IMR-90 (cell line): ENCODE data around the gene STAC2. TPM values are rescaled to one million over a fixed set of nuclear protein-coding genes. Genes with fewer than 3 reads are reported as not detected.

Experiments used
- ATAC-seq: fragments of 200-7000 bp; cut with Tn5 transposase; 2 replicates; pipeline ENCODE4 v1.9.1; 2020; ENCODE audit warnings: low read depth, mild to moderate bottlenecking, moderate library complexity
- BruUV-seq: library from RNA; stranded (reverse); fragments of 400-500 nt; replicated peaks from 2 replicates; lab custom pipeline; 2021; lab: Mats Ljungman, UMichigan
- CTCF ChIA-PET: fragments of 300-600 bp; formaldehyde crosslinking; extraction: SDS; loops from one replicate; lab custom pipeline; 2021; ENCODE audit warnings: antibody characterized with exemption; lab: Yijun Ruan, JAX
- POLR2A ChIA-PET: fragments of 300-600 bp; sonication (Branson Sonifier 250); formaldehyde crosslinking; loops from one replicate; lab custom pipeline; 2022; ENCODE audit warnings: antibody characterized with exemption; ENCODE audit not compliant: unreplicated experiment; lab: Charles Lee
- DNase-seq: peaks from one replicate; pipeline ENCODE4 v3.0.0; 2013
- H2AFZ ChIP-seq: replicated peaks from 2 replicates; pipeline ENCODE3; 2013; ENCODE audit warnings: low read length, mild to moderate bottlenecking; ENCODE audit not compliant: poor library complexity
- H2AK5ac ChIP-seq: 2 replicates; pipeline ENCODE4 v1.6.1; 2013; ENCODE audit warnings: low read depth, low read length, inconsistent platforms
- H2AK9ac ChIP-seq: replicated peaks from 2 replicates; pipeline ENCODE3; 2013; ENCODE audit warnings: mild to moderate bottlenecking, low read depth, low read length, moderate library complexity; ENCODE audit not compliant: poor library complexity
- H2BK120ac ChIP-seq: 2 replicates; pipeline ENCODE4 v1.6.1; 2013; ENCODE audit warnings: low read depth, low read length, inconsistent platforms
- H2BK15ac ChIP-seq: 3 replicates; pipeline ENCODE4 v1.6.1; 2013; ENCODE audit warnings: low read depth, low read length, inconsistent platforms
- H2BK20ac ChIP-seq: 2 replicates; pipeline ENCODE4 v1.6.1; 2013; ENCODE audit warnings: low read depth, mild to moderate bottlenecking, inconsistent platforms, low read length, moderate library complexity
- H2BK5ac ChIP-seq: 2 replicates; pipeline ENCODE4 v1.6.1; 2013; ENCODE audit warnings: mild to moderate bottlenecking, low read depth, low read length, inconsistent platforms; ENCODE audit not compliant: poor library complexity, severe bottlenecking
- H3K14ac ChIP-seq: replicated peaks from 2 replicates; pipeline ENCODE4 v1.6.1; 2013; ENCODE audit warnings: low read depth, low read length, inconsistent platforms
- H3K18ac ChIP-seq: 2 replicates; pipeline ENCODE4 v1.6.1; 2013; ENCODE audit warnings: low read depth, low read length, control low read depth
- H3K23ac ChIP-seq: 2 replicates; pipeline ENCODE4 v1.6.1; 2013; ENCODE audit warnings: low read depth, low read length, inconsistent platforms
- H3K27ac ChIP-seq: 2 replicates; pipeline ENCODE4 v1.5.1; 2013; ENCODE audit warnings: mild to moderate bottlenecking, control low read depth, low read length; ENCODE audit not compliant: insufficient read depth
- H3K27me3 ChIP-seq: 2 replicates; pipeline ENCODE4 v1.6.1; 2013; ENCODE audit warnings: low read length; ENCODE audit not compliant: control insufficient read depth, insufficient read depth
- H3K36me3 ChIP-seq: 2 replicates; pipeline ENCODE4 v1.6.1; 2013; ENCODE audit warnings: low read length, mixed read lengths; ENCODE audit not compliant: control insufficient read depth, insufficient read depth
- H3K4ac ChIP-seq: 2 replicates; pipeline ENCODE4 v1.6.1; 2013; ENCODE audit warnings: low read depth, low read length, inconsistent platforms
- H3K4me1 ChIP-seq: 2 replicates; pipeline ENCODE4 v1.6.1; 2013; ENCODE audit warnings: low read length, mixed read lengths; ENCODE audit not compliant: control insufficient read depth, insufficient read depth
- H3K4me2 ChIP-seq: 2 replicates; pipeline ENCODE4 v1.6.1; 2013; ENCODE audit warnings: low read depth, mild to moderate bottlenecking, control low read depth, low read length, moderate library complexity
- H3K4me3 ChIP-seq: 2 replicates; pipeline ENCODE4 v1.5.1; 2013; ENCODE audit warnings: low read depth, mild to moderate bottlenecking, control low read depth, low read length, moderate library complexity; ENCODE audit not compliant: insufficient read depth
- H3K56ac ChIP-seq: 2 replicates; pipeline ENCODE4 v1.6.1; 2013; ENCODE audit warnings: low read length, inconsistent platforms; ENCODE audit not compliant: insufficient read depth; ENCODE audit errors: extremely low read depth
- H3K79me1 ChIP-seq, 2 experiments: 2 replicates each; pipeline ENCODE4 v1.6.1; 2013; ENCODE audit warnings: low read length in 2 of 2, inconsistent platforms in 1 of 2, low read depth in 1 of 2
- H3K9ac ChIP-seq: 2 replicates; pipeline ENCODE4 v1.6.1; 2013; ENCODE audit warnings: low read depth, low read length, control low read depth
- H3K9me1 ChIP-seq: 2 replicates; pipeline ENCODE4 v1.6.1; 2013; ENCODE audit warnings: low read length, inconsistent platforms; ENCODE audit not compliant: insufficient read depth
- H3K9me3 ChIP-seq: 2 replicates; pipeline ENCODE4 v1.6.1; 2013; ENCODE audit warnings: low read length; ENCODE audit not compliant: control insufficient read depth, insufficient read depth
- H4K20me1 ChIP-seq: 2 replicates; pipeline ENCODE4 v1.6.1; 2013; ENCODE audit warnings: low read length, inconsistent platforms; ENCODE audit not compliant: insufficient read depth
- H4K5ac ChIP-seq: 2 replicates; pipeline ENCODE4 v1.6.1; 2013; ENCODE audit warnings: mild to moderate bottlenecking, low read depth, low read length, control low read depth
- H4K8ac ChIP-seq, 2 experiments: 2 replicates each; pipeline ENCODE4 v1.6.1; 2013; ENCODE audit warnings: low read depth in 2 of 2, low read length in 2 of 2, control low read depth in 1 of 2, inconsistent platforms in 1 of 2
- H4K91ac ChIP-seq: 2 replicates; pipeline ENCODE4 v1.6.1; 2013; ENCODE audit warnings: low read depth, low read length, inconsistent platforms; ENCODE audit not compliant: insufficient read depth
- BHLHE40 ChIP-seq: fragments of 150-350 bp; IDR thresholded peaks from 2 replicates; pipeline ENCODE4 v1.6.1; 2016; ENCODE audit warnings: mild to moderate bottlenecking, low read depth, low read length
- CEBPB ChIP-seq: IDR thresholded peaks from 2 replicates; pipeline ENCODE4 v1.6.1; 2012; ENCODE audit warnings: low read depth, low read length, improper control_type of control experiment
- CHD1 ChIP-seq: IDR thresholded peaks from 2 replicates; pipeline ENCODE4 v1.6.1; 2012; ENCODE audit warnings: low read depth, low read length, improper control_type of control experiment
- FOS ChIP-seq: fragments of 150-350 bp; IDR thresholded peaks from 2 replicates; pipeline ENCODE4 v1.6.1; 2016; ENCODE audit warnings: low read depth, low read length
- MAFK ChIP-seq: IDR thresholded peaks from 2 replicates; pipeline ENCODE4 v1.6.1; 2012; ENCODE audit warnings: low read depth, low read length, improper control_type of control experiment
- MAZ ChIP-seq: IDR thresholded peaks from 2 replicates; pipeline ENCODE4 v1.6.1; 2012; ENCODE audit warnings: low read depth, mild to moderate bottlenecking, low read length, improper control_type of control experiment, moderate library complexity, borderline replicate concordance
- MXI1 ChIP-seq: IDR thresholded peaks from 2 replicates; pipeline ENCODE4 v1.6.1; 2012; ENCODE audit warnings: low read depth, mild to moderate bottlenecking, low read length, moderate library complexity, borderline replicate concordance
- NFE2L2 ChIP-seq: fragments of 150-350 bp; IDR thresholded peaks from 2 replicates; pipeline ENCODE4 v1.6.1; 2016; ENCODE audit warnings: low read depth, mild to moderate bottlenecking, low read length
- POLR2A ChIP-seq: IDR thresholded peaks from 2 replicates; pipeline ENCODE4 v1.6.1; 2012; ENCODE audit warnings: mild to moderate bottlenecking, low read depth, low read length
- RAD21 ChIP-seq: IDR thresholded peaks from 2 replicates; pipeline ENCODE4 v1.6.1; 2012; ENCODE audit warnings: low read length, improper control_type of control experiment
- RCOR1 ChIP-seq: IDR thresholded peaks from 2 replicates; pipeline ENCODE4 v1.6.1; 2012; ENCODE audit warnings: mild to moderate bottlenecking, low read length, improper control_type of control experiment; ENCODE audit not compliant: insufficient replicate concordance
- RFX5 ChIP-seq: IDR thresholded peaks from 2 replicates; pipeline ENCODE4 v1.8.0; 2012; ENCODE audit warnings: low read depth, mild to moderate bottlenecking, low read length, moderate library complexity
- SMC3 ChIP-seq: fragments of 150-350 bp; IDR thresholded peaks from 2 replicates; pipeline ENCODE4 v1.6.1; 2016; ENCODE audit warnings: low read depth, mild to moderate bottlenecking, antibody characterized with exemption, low read length, moderate library complexity
- WGBS, 2 experiments: methylation state at CpG; one replicate each; pipeline versions ENCODE4 v1.1.5 to v1.1.7; 2013; ENCODE audit warnings: missing lambda C conversion rate in 2 of 2; ENCODE audit not compliant: insufficient read length in 1 of 2; ENCODE audit errors: extremely low coverage in 2 of 2; 5-methylcytosine and 5-hydroxymethylcytosine counted together
- dilution Hi-C: fragments of 300-500 bp; cut with HindIII; formaldehyde crosslinking; loops from one replicate; pipeline ENCODE4 v1.14.3; 2018; ENCODE audit warnings: low sequenced_read_pairs; ENCODE audit not compliant: unreplicated experiment
- in situ Hi-C: fragments of 300-500 bp; cut with MboI; formaldehyde crosslinking; loops from 3 replicates; pipeline ENCODE4 v1.14.3; 2019; ENCODE audit warnings: low sequenced_read_pairs, inconsistent platforms, mixed read lengths
- intact Hi-C: fragments of 100-400 bp; cut with micrococcal nuclease; formaldehyde crosslinking; loops from 2 replicates; pipeline ENCODE4 v1.10.0; 2022
- polyA plus RNA-seq, 3 experiments: library from polyadenylated mRNA; depleted of rRNA; stranded (reverse); fragments of >200 nt; gene quantifications; 2 replicates each; pipeline ENCODE4 v1.2.3, GENCODE V29; 2012; ENCODE audit warnings: low replicate concordance in 1 of 3
- total RNA-seq: library from RNA; depleted of rRNA; stranded (reverse); fragments of >200 nt; gene quantifications from 2 replicates; pipeline ENCODE4 v1.2.3, GENCODE V29; 2012
- TF ChIP-seq, protein P1 (sequence below): conservative IDR thresholded peaks from 2 replicates; pipeline ENCODE4 v1.5.1; 2012; ENCODE audit warnings: mild to moderate bottlenecking, low read depth, low read length, improper control_type of control experiment
- TF ChIP-seq, protein P2 (sequence below): fragments of 150-350 bp; IDR thresholded peaks from 2 replicates; pipeline ENCODE4 v1.6.1; 2016; ENCODE audit warnings: low read depth, mild to moderate bottlenecking, low read length, moderate library complexity, borderline replicate concordance
- TF ChIP-seq, protein P3 (sequence below): fragments of 150-350 bp; IDR thresholded peaks from 2 replicates; pipeline ENCODE4 v1.6.1; 2017; ENCODE audit warnings: mild to moderate bottlenecking, antibody characterized with exemption, low read length, low read depth

Gene STAC2
- total and polyA plus RNA-seq, 2 of the 4 experiments (the other 2 are of a cell fraction): 0.02 TPM; not detected in 1

DNA sequence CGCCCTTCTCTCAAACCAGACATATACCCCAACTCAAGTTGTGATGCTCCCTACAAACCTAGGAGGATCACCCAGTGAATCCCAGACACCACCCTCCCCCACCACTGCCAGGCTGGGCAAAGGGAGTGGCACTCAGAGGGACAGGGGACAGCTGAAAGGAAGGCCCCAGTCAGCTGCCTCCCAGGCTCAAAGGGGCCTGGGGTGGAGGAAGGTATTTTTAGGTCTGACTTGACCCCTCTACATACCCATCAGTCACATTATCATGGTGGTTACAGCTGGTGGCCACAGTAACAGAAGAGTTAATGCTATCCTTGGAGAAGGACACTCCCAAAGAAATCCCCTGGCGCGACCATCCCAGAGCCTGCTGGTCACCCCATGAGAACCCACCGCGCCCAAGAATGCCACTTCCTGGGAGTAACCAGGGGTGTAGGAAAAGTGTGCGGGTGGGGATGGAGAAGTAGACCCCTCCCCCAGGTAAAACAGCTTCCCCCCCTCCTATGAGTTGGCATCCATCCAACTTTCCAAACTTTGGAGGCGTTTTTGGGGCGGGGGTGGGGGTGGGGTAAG is 29.4 kb downstream of the STAC2 start:
- intact Hi-C loops (no loop called here), dilution Hi-C loops (no loop called here)

More for the DNA sequence above, 29.4 kb downstream of the STAC2 start:
- ATAC-seq: no peak
- H4K91ac ChIP-seq: no peak overlapping the region
- no peak for TF ChIP-seq MAFK
- no peak for TF ChIP-seq CEBPB
- TF ChIP-seq FOS: no peak
- TF ChIP-seq, protein P1, sequence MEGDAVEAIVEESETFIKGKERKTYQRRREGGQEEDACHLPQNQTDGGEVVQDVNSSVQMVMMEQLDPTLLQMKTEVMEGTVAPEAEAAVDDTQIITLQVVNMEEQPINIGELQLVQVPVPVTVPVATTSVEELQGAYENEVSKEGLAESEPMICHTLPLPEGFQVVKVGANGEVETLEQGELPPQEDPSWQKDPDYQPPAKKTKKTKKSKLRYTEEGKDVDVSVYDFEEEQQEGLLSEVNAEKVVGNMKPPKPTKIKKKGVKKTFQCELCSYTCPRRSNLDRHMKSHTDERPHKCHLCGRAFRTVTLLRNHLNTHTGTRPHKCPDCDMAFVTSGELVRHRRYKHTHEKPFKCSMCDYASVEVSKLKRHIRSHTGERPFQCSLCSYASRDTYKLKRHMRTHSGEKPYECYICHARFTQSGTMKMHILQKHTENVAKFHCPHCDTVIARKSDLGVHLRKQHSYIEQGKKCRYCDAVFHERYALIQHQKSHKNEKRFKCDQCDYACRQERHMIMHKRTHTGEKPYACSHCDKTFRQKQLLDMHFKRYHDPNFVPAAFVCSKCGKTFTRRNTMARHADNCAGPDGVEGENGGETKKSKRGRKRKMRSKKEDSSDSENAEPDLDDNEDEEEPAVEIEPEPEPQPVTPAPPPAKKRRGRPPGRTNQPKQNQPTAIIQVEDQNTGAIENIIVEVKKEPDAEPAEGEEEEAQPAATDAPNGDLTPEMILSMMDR: no peak
- TF ChIP-seq CHD1: no peak
- no peak for TF ChIP-seq RCOR1
- no peak for TF ChIP-seq MAZ
- TF ChIP-seq MXI1: no peak
- TF ChIP-seq NFE2L2: no peak
- TF ChIP-seq POLR2A: no peak
- TF ChIP-seq BHLHE40: no peak
- TF ChIP-seq RAD21: no peak
- TF ChIP-seq, protein P2, sequence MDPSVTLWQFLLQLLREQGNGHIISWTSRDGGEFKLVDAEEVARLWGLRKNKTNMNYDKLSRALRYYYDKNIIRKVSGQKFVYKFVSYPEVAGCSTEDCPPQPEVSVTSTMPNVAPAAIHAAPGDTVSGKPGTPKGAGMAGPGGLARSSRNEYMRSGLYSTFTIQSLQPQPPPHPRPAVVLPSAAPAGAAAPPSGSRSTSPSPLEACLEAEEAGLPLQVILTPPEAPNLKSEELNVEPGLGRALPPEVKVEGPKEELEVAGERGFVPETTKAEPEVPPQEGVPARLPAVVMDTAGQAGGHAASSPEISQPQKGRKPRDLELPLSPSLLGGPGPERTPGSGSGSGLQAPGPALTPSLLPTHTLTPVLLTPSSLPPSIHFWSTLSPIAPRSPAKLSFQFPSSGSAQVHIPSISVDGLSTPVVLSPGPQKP: no peak
- TF ChIP-seq, protein P3, sequence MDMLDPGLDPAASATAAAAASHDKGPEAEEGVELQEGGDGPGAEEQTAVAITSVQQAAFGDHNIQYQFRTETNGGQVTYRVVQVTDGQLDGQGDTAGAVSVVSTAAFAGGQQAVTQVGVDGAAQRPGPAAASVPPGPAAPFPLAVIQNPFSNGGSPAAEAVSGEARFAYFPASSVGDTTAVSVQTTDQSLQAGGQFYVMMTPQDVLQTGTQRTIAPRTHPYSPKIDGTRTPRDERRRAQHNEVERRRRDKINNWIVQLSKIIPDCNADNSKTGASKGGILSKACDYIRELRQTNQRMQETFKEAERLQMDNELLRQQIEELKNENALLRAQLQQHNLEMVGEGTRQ: no peak
- no peak for TF ChIP-seq RFX5
- TF ChIP-seq SMC3: no peak
- H2BK15ac ChIP-seq: no peak overlapping the region
- peaks cover 26% of the 10 kb centered on the region for H3K9me1 ChIP-seq
- BruUV-seq: no TSS peak
- in situ Hi-C loops: no loop called here
- peaks cover 23% of the 10 kb centered on the region for H3K4me1 ChIP-seq
- H3K27me3 ChIP-seq: no peaks in the 10 kb centered on the region
- WGBS, 2 experiments: no CpG with 5 or more reads among the region's 8 CpGs
- peaks cover 36 to 71% of the 10 kb centered on the region in 2 experiments for H3K79me1 ChIP-seq
- H2BK5ac ChIP-seq: no peak overlapping the region
- no peak overlapping the region for H2BK120ac ChIP-seq
- H3K9me3 ChIP-seq: no peaks in the 10 kb centered on the region
- no peak overlapping the region for H3K56ac ChIP-seq
- H4K20me1 ChIP-seq: peaks cover 30% of the 10 kb centered on the region
- peak overlapping the region; percentile 2 to 14; a peak in 2 of 4 replicates for H4K8ac ChIP-seq
- no peak overlapping the region for H3K27ac ChIP-seq
- ChIA-PET POLR2A (no interaction called here), CTCF (no interaction called here)
- no peak overlapping the region for H3K9ac ChIP-seq
- no peak overlapping the region for H3K18ac ChIP-seq
- H2BK20ac ChIP-seq: no peak overlapping the region
- H3K36me3 ChIP-seq: peaks cover 28% of the 10 kb centered on the region
- H3K14ac ChIP-seq: peak overlapping the region; percentile 75; the same call in 1 of the 2 replicates
- H3K4me2 ChIP-seq: peak overlapping the region; percentile 91
- H3K23ac ChIP-seq: 0 out of 2 replicates have a peak overlapping the region, but pooled peaks have one; percentile 64
- DNase-seq: no peak
- 0 out of 2 replicates have a peak overlapping the region, but pooled peaks have one; percentile 36 for H4K5ac ChIP-seq
- H3K4me3 ChIP-seq: peak overlapping the region; percentile 88
- peak overlapping the region; percentile 59 for H2AFZ ChIP-seq
- H2AK9ac ChIP-seq: peak overlapping the region; percentile 92
- peak overlapping the region; percentile 58 for H3K4ac ChIP-seq
- peak overlapping the region; percentile 78 for H2AK5ac ChIP-seq
